Measurements from ENCODE around the gene CYP2A7. TPM values are rescaled to one million over a fixed set of nuclear protein-coding genes. Genes with fewer than 3 reads are reported as not detected.

CYP2A7 gene
- total and polyA plus RNA-seq, 9 of the 15 experiments (the other 6 are each of a cell fraction or from before 2014, with no cell fraction given), result 0.22 TPM; not detected in 8

GRCh38 chr19:40921005-40921897 lies 39.2 kb upstream of the CYP2A7 start (continued):
- peak; percentile 76 for TF ChIP-seq L3MBTL2 (IDR thresholded peaks at IDR 0.05)
- TF ChIP-seq ATF3 (IDR thresholded peaks at IDR 0.05), result peak; percentile 65
- no peak for TF ChIP-seq ATF3 (CRISPR knock-in tag; conservative IDR thresholded peaks at IDR 0.05)
- TF ChIP-seq MAFF (IDR thresholded peaks at IDR 0.05; ENCODE audit: low read length), result peak; percentile 27; the same call in 1 of the 2 replicates
- TF ChIP-seq MEIS2 (IDR thresholded peaks at IDR 0.05; ENCODE audit: partially characterized antibody), result no peak
- peak; percentile 49; the same call in 1 of the 2 replicates for TF ChIP-seq MTA3 (IDR thresholded peaks at IDR 0.05; ENCODE audit: borderline replicate concordance)
- peak; percentile 59 for TF ChIP-seq CTBP1 (IDR thresholded peaks at IDR 0.05; ENCODE audit: borderline replicate concordance)
- TF ChIP-seq MLLT1 (IDR thresholded peaks at IDR 0.05), result no peak
- TF ChIP-seq SMARCA4 (IDR thresholded peaks at IDR 0.05), result peak; percentile 72
- TF ChIP-seq GTF2A2 (tag; IDR thresholded peaks at IDR 0.05), result no peak
- no peak for TF ChIP-seq SNAPC5 (CRISPR knock-in tag; IDR thresholded peaks at IDR 0.05)
- TF ChIP-seq ZNF316 (IDR thresholded peaks at IDR 0.05), result peak; percentile 39
- no peak for TF ChIP-seq CCAR2 (IDR thresholded peaks at IDR 0.05; ENCODE audit: low read depth, low read length)
- no peak for TF ChIP-seq HMG20B (CRISPR knock-in tag; IDR thresholded peaks at IDR 0.05)
- TF ChIP-seq NFXL1 (CRISPR knock-in tag; IDR thresholded peaks at IDR 0.05), result no peak
- TF ChIP-seq SUPT5H (IDR thresholded peaks at IDR 0.05), result no peak
- no peak for TF ChIP-seq RFX1 (IDR thresholded peaks at IDR 0.05)
- 0 out of 2 replicates have a peak, but pooled peaks have one; percentile 13 for TF ChIP-seq EP300 (IDR thresholded peaks at IDR 0.05; ENCODE audit: low read length)
- TF ChIP-seq NR2C2 (CRISPR knock-in tag; IDR thresholded peaks at IDR 0.05), result no peak
- TF ChIP-seq NR2C2 (tag; IDR thresholded peaks at IDR 0.05), result peak; percentile 87
